ENCODE data around the gene CARD9. TPM values are rescaled to one million over a fixed set of nuclear protein-coding genes. Genes with fewer than 3 reads are reported as not detected.
A peak's percentile ranks its signal among the peaks of the same experiment; 100 is the strongest.

Gene CARD9
- polyA plus RNA-seq, 3 donors from 2014 or later: 0.28 to 0.56 TPM; not detected in 1

DNA sequence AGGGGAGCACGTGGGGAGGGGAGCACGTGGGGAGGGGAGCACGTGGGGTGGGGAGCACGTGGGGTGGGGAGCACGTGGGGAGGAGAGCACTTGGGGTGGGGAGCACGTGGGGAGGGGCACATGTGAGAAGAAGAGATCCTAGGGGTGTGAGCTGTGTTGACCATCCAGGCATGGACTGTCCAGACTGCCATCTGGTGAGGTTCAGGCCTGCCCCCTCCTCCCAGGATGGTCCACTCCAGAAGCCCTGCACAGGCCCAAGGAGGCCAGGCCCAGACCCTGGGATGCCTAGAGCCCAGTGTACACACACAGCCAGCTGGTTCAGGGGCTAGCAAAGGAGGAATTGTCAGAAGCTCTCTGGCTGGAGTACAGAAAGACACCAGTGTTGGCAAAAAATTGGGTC, 24.2 kb upstream of the CARD9 start:
- DNase-seq: no peak
- no peak overlapping the region for H3K27ac Mint-ChIP-seq
- H3K9me3 Mint-ChIP-seq: no peaks in the 10 kb centered on the region
- H3K36me3 Mint-ChIP-seq: peaks cover 0 to 5% (median 0%) of the 10 kb centered on the region in 3 donors
- peaks cover 12 to 17% of the 10 kb centered on the region in 2 donors for H3K4me1 Mint-ChIP-seq
- H3K27me3 Mint-ChIP-seq (ENCODE audit: low read depth in 3 of 3): peaks cover 2 to 7% (median 2%) of the 10 kb centered on the region in 3 donors
- H3K4me3 Mint-ChIP-seq: no peak overlapping the region

DNA sequence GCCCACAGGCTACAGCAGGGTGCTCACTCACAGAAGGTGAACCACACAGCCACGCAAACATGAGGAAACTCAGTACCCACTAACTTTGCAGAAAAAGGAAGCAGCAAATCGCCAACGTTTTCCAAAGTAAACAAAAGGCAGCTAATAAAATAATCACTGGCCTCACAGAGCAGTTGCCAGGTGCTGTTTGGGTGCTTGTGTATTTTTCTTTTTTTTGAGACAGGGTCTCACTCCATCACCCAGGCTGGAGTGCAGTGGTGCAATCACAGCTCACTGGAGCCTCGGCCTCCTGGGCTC, 22.7 kb upstream of the CARD9 start:
- Mint-ChIP-seq H3K36me3 (peaks cover 4 to 10% (median 5%) of the 10 kb centered on the region in 3 donors), H3K9me3 (no peaks in the 10 kb centered on the region), H3K4me1 (peaks cover 12 to 14% of the 10 kb centered on the region in 2 donors), H3K27me3 (ENCODE audit: low read depth in 3 of 3) (peaks cover 1 to 7% (median 4%) of the 10 kb centered on the region in 3 donors), H3K27ac (no peak overlapping the region), H3K4me3 (no peak overlapping the region)
- no peak for DNase-seq

DNA sequence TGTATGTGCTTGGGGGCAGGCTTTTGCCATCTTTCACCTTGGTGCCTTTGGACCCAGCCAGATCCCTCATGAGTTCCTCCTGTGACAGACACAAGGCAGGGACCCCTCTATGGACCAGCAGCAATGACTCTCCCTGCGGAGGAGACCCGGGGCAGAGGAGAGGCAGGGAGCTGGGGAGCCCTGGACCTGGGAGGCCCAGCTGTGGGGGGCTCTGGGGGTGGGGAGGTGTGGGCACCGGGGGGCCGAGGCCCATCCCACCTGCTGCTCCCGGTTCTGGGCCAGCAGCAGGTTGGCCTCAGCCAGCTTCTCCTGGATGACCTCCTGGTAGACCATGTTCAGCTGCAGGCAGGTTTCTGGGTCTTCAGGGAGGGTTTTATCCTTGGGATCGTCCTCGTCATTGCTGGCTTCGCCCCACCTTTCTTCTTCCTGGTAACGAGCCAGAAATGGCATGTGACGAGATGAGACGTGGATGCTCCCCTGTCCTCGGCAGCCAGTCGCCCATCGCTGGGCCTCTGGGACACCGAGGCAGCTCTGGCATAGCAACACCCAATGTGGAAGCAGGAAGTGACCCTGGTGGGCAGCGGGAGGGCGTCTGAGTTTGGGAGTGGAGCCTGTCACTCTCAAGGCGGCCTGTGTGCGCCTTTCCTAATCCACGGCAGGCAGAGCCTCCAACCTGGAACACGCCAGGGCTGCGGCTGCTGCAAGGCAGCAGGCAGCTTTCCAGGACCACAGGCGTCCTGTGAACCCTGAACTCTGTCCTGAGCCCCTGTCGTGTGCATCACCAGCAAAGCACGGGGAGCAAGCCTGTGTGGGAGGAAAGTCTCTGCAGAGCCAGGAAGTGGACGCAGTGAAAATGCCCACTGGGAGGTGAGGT, 22.1 kb upstream of the CARD9 start:
- H3K9me3 Mint-ChIP-seq: no peaks in the 10 kb centered on the region
- DNase-seq: no peak
- no peak overlapping the region for H3K4me3 Mint-ChIP-seq
- no peak overlapping the region for H3K27ac Mint-ChIP-seq
- peaks cover 12 to 14% of the 10 kb centered on the region in 2 donors for H3K4me1 Mint-ChIP-seq
- peaks cover 1 to 7% (median 3%) of the 10 kb centered on the region in 3 donors for H3K27me3 Mint-ChIP-seq (ENCODE audit: low read depth in 3 of 3)
- H3K36me3 Mint-ChIP-seq: peaks cover 5 to 13% (median 6%) of the 10 kb centered on the region in 3 donors

DNA sequence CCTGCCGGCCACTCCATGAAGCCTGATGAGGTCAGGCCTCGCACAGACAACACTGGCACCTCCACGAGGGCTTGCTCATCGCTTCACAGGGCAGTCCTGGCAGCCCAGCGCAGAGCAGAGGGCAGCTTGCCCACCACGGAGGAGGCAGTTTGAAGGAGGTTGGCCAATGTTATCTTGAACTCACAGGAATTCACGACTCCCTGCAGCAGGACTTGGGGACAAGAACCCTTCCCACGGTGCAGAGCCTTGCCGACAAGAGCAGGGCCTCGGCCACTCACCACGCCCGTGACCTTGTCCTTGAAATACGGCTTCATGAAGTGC, 21.5 kb upstream of the CARD9 start:
- no peak for DNase-seq
- Mint-ChIP-seq H3K27ac (no peak overlapping the region), H3K27me3 (ENCODE audit: low read depth in 3 of 3) (peaks cover 1 to 7% (median 1%) of the 10 kb centered on the region in 3 donors), H3K4me3 (no peak overlapping the region), H3K36me3 (peaks cover 6 to 14% (median 7%) of the 10 kb centered on the region in 3 donors), H3K9me3 (no peaks in the 10 kb centered on the region), H3K4me1 (peaks cover 12 to 13% of the 10 kb centered on the region in 2 donors)

DNA sequence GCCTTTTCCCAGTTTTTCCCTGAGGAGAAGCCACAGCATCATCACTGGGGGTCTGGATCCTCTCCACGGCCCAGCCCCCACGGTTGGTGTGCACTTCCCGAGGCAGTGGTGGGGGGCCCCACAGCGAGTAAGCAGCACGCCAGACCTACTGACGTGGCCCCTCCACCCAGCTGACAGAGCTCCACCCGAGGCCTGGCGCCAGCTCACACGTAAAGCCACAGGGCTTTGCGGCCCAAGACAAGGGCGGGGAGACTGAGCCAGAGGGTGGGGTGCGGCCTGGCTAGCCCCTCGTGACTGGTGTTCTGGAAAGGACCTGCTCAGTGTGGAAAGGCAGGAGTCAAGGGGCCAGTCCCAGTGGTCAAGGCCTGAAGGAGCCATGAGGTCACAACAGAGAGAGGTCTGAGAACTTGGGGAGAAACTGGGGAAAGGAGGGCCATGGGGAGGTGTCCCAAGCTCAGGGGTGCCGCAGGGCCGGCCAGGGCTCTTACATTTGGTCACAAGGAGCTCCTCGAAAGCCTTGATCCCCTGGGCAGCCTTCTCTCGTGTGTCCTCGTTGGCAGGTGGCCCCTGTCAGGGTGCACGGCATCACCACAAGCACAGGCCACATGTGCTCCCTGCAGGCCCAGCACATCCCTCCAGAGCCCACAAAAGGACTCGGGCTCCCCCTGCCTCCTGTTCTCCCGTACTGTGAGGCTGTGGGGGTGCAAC, 21.0 kb upstream of the CARD9 start:
- Mint-ChIP-seq H3K9me3 (no peaks in the 10 kb centered on the region), H3K4me1 (peaks cover 12 to 13% of the 10 kb centered on the region in 2 donors)
- no peak for DNase-seq

DNA sequence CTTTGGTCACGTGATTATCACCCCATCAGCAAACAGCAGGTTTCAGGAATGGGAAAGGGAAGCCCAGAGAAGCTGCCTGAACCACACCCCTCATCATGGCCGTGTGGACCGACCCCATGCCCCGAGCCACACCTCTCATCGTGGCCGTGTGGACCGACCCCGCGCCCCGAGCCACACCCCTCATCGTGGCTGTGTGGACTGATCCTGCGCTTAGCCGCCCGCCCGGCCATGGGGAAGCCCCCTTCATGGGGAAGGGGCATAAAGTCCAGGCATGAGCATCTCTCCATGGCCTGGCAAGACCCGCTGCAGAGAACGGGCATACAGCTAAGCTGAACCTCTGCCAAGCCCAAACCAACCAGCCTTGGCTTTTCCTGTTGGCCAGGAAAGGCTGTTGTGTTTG, 20.1 kb upstream of the CARD9 start:
- H3K4me3 Mint-ChIP-seq: no peak overlapping the region
- DNase-seq: no peak
- H3K9me3 Mint-ChIP-seq: no peaks in the 10 kb centered on the region
- H3K27me3 Mint-ChIP-seq (ENCODE audit: low read depth in 3 of 3): peaks cover 2 to 3% (median 3%) of the 10 kb centered on the region in 3 donors
- H3K4me1 Mint-ChIP-seq: peaks cover 3 to 4% of the 10 kb centered on the region in 2 donors
- H3K27ac Mint-ChIP-seq: no peak overlapping the region
- peaks cover 11 to 27% (median 13%) of the 10 kb centered on the region in 3 donors for H3K36me3 Mint-ChIP-seq

More for the DNA sequence above, 21.0 kb upstream of the CARD9 start:
- peaks cover 3 to 7% (median 3%) of the 10 kb centered on the region in 3 donors for H3K27me3 Mint-ChIP-seq (ENCODE audit: low read depth in 3 of 3)
- H3K4me3 Mint-ChIP-seq: no peak overlapping the region
- H3K36me3 Mint-ChIP-seq: peaks cover 9 to 18% (median 11%) of the 10 kb centered on the region in 3 donors
- H3K27ac Mint-ChIP-seq: no peak overlapping the region

DNA sequence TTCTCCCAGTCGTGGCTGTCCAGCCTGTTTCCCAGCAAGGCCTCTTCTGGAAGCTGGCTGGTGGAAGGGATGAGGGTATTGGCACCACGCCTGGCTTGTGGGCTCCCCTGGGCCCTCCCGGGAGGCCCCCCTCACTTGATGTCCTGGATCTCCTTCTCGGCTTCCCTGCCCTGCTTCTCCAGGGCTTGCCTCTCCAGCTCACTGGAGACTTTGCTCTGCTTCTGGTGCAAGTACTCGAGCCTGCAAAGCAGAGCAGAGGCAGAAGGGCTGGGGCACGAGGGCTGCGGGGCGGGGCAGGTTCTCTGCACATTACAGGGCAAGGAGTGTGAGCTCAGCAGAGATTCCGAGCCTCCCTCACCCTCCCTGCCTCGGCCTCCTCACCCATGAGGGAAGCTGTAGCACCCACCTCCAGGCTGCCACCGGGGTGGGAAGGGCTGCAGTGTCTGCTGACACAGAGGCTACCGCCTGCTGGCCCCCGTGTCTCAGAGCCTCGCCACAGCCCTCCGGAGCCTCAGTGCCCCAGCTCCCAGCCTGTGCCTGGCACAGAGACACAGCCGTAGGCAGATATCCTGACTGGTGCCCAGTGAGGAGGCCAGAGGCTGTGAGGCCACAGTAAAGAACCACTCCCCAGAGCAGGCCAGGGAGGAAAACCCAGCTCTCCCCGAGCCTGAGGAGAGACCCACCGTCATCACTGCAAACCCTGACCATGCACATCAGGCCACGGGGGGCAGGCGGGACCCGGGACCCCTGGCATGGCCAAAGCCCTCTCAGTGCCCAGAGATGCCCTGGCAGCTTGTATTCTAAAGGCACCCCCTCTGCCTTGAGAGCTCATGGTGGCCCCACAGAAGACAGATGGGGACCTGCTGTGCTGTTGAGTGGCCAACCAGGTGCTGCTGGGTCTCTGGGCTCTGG, 19.3 kb upstream of the CARD9 start:
- peaks cover 0 to 3% (median 3%) of the 10 kb centered on the region in 3 donors for H3K27me3 Mint-ChIP-seq (ENCODE audit: low read depth in 3 of 3)
- no peaks in the 10 kb centered on the region for H3K9me3 Mint-ChIP-seq
- DNase-seq: no peak
- H3K4me3 Mint-ChIP-seq: no peak overlapping the region
- H3K36me3 Mint-ChIP-seq: peaks cover 11 to 32% (median 13%) of the 10 kb centered on the region in 3 donors
- no peak overlapping the region for H3K27ac Mint-ChIP-seq
- H3K4me1 Mint-ChIP-seq: no peaks in the 10 kb centered on the region

DNA sequence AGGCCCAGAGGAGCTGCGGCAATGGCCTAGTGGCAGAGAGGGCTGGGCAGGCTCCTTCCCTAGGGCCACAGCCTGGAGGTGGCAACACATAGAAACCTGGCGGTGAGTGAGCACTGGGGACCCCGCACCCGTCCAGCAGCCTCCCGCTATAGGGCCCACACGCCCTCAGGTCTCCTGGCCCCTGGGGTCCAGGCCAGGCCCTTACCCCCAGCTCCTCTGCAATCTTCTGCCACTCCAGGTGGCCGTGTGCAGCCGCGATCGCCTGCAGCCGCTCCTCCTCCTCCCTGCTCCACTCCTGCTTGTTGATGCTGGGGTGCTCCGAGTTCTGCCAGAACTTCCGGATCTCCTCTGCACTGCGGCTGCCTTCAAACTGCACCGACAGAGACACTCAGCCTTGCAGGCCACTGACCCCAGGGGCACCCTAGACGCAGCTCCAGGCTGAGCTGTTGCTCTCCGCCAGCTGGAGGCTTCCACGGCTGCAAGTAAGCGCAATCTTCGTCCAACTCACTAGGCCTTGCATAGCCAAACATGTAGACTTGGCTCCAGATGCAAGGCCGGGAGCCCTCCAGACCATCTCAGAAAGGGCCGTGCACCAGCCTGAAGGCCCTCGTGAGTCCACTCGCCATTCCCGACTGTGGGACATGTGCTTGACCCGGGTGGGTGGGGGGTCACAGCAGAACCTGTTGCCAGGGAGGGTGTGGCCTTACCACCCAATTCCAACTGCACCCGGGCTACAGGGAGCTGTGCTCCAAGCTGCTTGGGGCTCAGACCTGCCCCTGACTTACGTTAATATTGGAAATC, 18.5 kb upstream of the CARD9 start:
- no peaks in the 10 kb centered on the region for H3K4me1 Mint-ChIP-seq
- H3K27me3 Mint-ChIP-seq (ENCODE audit: low read depth in 3 of 3): peaks cover 0 to 5% (median 3%) of the 10 kb centered on the region in 3 donors
- peak overlapping the region in 1 of 6 donors; percentile 16 for H3K27ac Mint-ChIP-seq
- peaks cover 11 to 37% (median 13%) of the 10 kb centered on the region in 3 donors for H3K36me3 Mint-ChIP-seq
- H3K9me3 Mint-ChIP-seq: no peaks in the 10 kb centered on the region
- no peak for DNase-seq
- no peak overlapping the region for H3K4me3 Mint-ChIP-seq

DNA sequence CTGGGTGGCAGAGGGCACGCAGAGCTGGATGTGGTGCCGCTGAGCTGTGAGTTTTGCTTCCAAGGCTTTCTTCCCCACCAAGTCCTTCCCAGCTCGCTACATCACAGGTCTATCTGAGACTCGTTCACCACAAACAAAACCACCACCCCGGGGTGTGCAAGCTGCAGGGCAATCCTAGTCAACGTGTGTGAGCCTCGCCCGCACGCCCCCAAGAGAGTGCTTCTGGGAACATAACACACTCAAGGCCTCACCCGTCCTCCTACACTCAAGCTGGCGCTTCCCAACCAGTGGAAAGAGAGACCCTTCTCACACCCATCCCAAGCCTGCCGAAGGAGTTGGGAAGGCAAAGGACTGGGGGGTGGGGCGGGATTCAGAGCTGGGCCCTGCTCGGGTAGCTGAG, 15.9 kb upstream of the CARD9 start:
- H3K9me3 Mint-ChIP-seq: no peaks in the 10 kb centered on the region
- no peak overlapping the region for H3K4me3 Mint-ChIP-seq
- peaks cover 13 to 18% of the 10 kb centered on the region in 2 donors for H3K4me1 Mint-ChIP-seq
- H3K27ac Mint-ChIP-seq: no peak overlapping the region
- DNase-seq: no peak
- H3K27me3 Mint-ChIP-seq (ENCODE audit: low read depth in 3 of 3): peaks cover 0 to 5% (median 3%) of the 10 kb centered on the region in 3 donors
- H3K36me3 Mint-ChIP-seq: peaks cover 18 to 50% (median 27%) of the 10 kb centered on the region in 3 donors

DNA sequence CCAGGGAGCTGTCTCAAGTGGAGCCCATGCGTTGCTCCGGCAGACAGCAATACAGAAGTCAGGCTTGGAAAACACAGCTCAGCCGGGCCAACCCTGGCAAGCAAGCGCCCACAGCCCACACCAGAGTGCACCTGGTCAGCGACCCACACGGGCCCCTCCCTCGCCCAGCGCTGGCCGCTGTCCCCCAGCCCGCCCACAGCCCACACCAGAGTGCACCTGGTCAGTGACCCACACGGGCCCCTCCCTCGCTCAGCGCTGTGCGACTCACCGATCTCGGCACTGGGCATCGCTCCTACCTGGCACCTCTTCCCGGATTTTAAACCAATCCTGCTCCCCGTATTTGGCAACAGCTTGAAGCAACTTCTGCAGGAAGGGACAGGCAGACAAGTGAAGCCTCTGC, 13.7 kb upstream of the CARD9 start:
- Mint-ChIP-seq H3K27ac (no peak overlapping the region), H3K36me3 (peaks cover 18 to 54% (median 27%) of the 10 kb centered on the region in 3 donors), H3K4me1 (peaks cover 13 to 18% of the 10 kb centered on the region in 2 donors), H3K27me3 (ENCODE audit: low read depth in 3 of 3) (peaks cover 0 to 5% (median 3%) of the 10 kb centered on the region in 3 donors), H3K9me3 (no peaks in the 10 kb centered on the region), H3K4me3 (no peak overlapping the region)
- DNase-seq: no peak

DNA sequence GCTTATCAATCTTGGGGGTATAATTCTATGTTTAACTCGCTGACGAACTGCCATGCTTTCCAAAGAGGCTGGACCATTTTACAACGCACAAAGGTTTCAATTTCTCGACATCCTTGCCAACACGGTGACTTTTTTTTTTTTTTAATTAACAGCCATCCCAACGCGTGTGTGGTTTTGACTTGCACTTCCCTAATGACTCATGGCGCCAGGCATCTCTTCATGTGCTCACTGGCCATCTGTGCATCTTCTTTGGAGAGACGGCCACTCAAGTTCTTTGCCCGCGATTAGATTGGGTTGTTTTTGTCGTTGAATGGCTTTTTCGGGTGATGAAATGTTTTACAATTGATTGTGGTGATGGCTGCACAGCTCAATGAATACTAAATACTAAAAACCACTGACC, 12.5 kb upstream of the CARD9 start:
- peak overlapping the region in 1 of 5 donors; percentile 72 for H3K4me3 Mint-ChIP-seq
- peaks cover 0 to 3% (median 3%) of the 10 kb centered on the region in 3 donors for H3K27me3 Mint-ChIP-seq (ENCODE audit: low read depth in 3 of 3)
- DNase-seq: no peak

DNA sequence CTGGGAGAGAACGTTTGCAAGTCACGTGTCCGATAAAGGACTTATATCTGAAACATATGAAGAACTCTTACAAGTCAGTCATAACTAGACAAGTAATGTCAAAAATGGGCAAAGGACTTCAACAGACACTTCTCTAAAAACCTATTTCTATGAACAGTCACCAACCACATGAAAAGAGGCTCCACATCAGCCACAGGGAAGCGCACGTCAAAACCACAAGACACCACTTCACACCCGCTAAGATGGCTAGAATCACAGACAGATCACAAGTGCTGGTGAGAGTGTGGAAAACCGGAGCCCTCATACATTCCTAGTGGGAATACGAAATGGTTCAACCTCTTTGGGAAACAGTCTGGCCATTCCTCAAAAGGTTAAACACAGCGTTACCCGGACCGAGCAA, 11.5 kb upstream of the CARD9 start:
- Mint-ChIP-seq H3K36me3 (peaks cover 11 to 46% (median 22%) of the 10 kb centered on the region in 3 donors), H3K27ac (peak overlapping the region in 2 of 6 donors; percentile 36 to 51), H3K9me3 (no peaks in the 10 kb centered on the region), H3K27me3 (ENCODE audit: low read depth in 3 of 3) (peaks cover 0 to 3% (median 3%) of the 10 kb centered on the region in 3 donors), H3K4me3 (no peak overlapping the region), H3K4me1 (peaks cover 13 to 18% of the 10 kb centered on the region in 2 donors)
- DNase-seq: peak; percentile 35 to 54 (median 44)

More for the DNA sequence above, 12.5 kb upstream of the CARD9 start:
- H3K27ac Mint-ChIP-seq: peak overlapping the region in 2 of 6 donors; percentile 34 to 67
- peaks cover 13 to 18% of the 10 kb centered on the region in 2 donors for H3K4me1 Mint-ChIP-seq
- peaks cover 11 to 48% (median 22%) of the 10 kb centered on the region in 3 donors for H3K36me3 Mint-ChIP-seq
- no peaks in the 10 kb centered on the region for H3K9me3 Mint-ChIP-seq
